HEK293 (cell line): ENCODE data around the gene KRTAP13-4.
A peak's percentile ranks its signal among the peaks of the same experiment; 100 is the strongest.

Experiments
- BCL11B ChIP-seq: fragments of 450-650 bp; formaldehyde crosslinking; IDR thresholded peaks from 2 replicates; pipeline ENCODE4 v1.5.1; 2016; ENCODE audit warnings: low read depth, missing biosample characterization, missing genetic modification characterization
- KLF1 ChIP-seq: fragments of 450-650 bp; formaldehyde crosslinking; IDR thresholded peaks from 2 replicates; pipeline ENCODE4 v1.5.1; 2016; ENCODE audit warnings: missing biosample characterization, missing genetic modification characterization
- SETDB1 ChIP-seq: IDR thresholded peaks from one replicate; pipeline ENCODE4 v1.6.1; 2017; ENCODE audit warnings: mild to moderate bottlenecking, low read length, moderate library complexity, mixed read lengths; ENCODE audit not compliant: insufficient read length
- TRIM28 ChIP-seq: IDR thresholded peaks from 2 replicates; pipeline ENCODE4 v1.6.1; 2011; ENCODE audit warnings: low read length, control low read depth, borderline replicate concordance
- ZBTB17 ChIP-seq: fragments of 450-650 bp; formaldehyde crosslinking; IDR thresholded peaks from 2 replicates; pipeline ENCODE4 v1.5.1; 2016; ENCODE audit warnings: missing biosample characterization, missing genetic modification characterization
- ZBTB7A ChIP-seq: fragments of 450-650 bp; formaldehyde crosslinking; IDR thresholded peaks from 2 replicates; pipeline ENCODE4 v1.5.1; 2016; ENCODE audit warnings: low read depth, missing biosample characterization, missing genetic modification characterization
- ZNF2 ChIP-seq: fragments of 450-650 bp; formaldehyde crosslinking; IDR thresholded peaks from 2 replicates; pipeline ENCODE4 v1.5.1; 2016; ENCODE audit warnings: missing biosample characterization, missing genetic modification characterization
- ZNF211 ChIP-seq: fragments of 450-650 bp; formaldehyde crosslinking; IDR thresholded peaks from 2 replicates; pipeline ENCODE4 v1.5.1; 2016; ENCODE audit warnings: low read depth, missing biosample characterization, missing genetic modification characterization
- ZNF366 ChIP-seq: fragments of 450-650 bp; formaldehyde crosslinking; conservative IDR thresholded peaks from 2 replicates; pipeline ENCODE4 v1.5.1; 2016; ENCODE audit warnings: missing biosample characterization, missing genetic modification characterization
- ZNF391 ChIP-seq: fragments of 450-650 bp; formaldehyde crosslinking; IDR thresholded peaks from 2 replicates; pipeline ENCODE4 v1.5.1; 2016; ENCODE audit warnings: low read depth, missing biosample characterization, missing genetic modification characterization, borderline replicate concordance
- ZNF394 ChIP-seq: fragments of 450-650 bp; formaldehyde crosslinking; IDR thresholded peaks from 2 replicates; pipeline ENCODE4 v1.5.1; 2016; ENCODE audit warnings: missing biosample characterization, missing genetic modification characterization, mild to moderate bottlenecking, moderate library complexity, borderline replicate concordance
- ZNF654 ChIP-seq: fragments of 450-650 bp; formaldehyde crosslinking; IDR thresholded peaks from 2 replicates; pipeline ENCODE4 v1.5.1; 2016; ENCODE audit warnings: low read depth, missing biosample characterization, missing genetic modification characterization
- TF ChIP-seq, protein P1 (sequence below): fragments of 450-650 bp; formaldehyde crosslinking; conservative IDR thresholded peaks from 2 replicates; pipeline ENCODE4 v1.5.1; 2016; ENCODE audit warnings: low read depth, missing biosample characterization, missing genetic modification characterization
- TF ChIP-seq, protein P2 (sequence below): fragments of 450-650 bp; formaldehyde crosslinking; IDR thresholded peaks from 2 replicates; pipeline ENCODE4 v1.5.1; 2016; ENCODE audit warnings: missing biosample characterization, missing genetic modification characterization
- TF ChIP-seq, protein P3 (sequence below): fragments of 450-650 bp; formaldehyde crosslinking; IDR thresholded peaks from 2 replicates; pipeline ENCODE4 v1.5.1; 2016; ENCODE audit warnings: missing biosample characterization, missing genetic modification characterization
- TF ChIP-seq, protein P4 (sequence below): fragments of 450-650 bp; formaldehyde crosslinking; IDR thresholded peaks from 2 replicates; pipeline ENCODE4 v1.5.1; 2016; ENCODE audit warnings: missing biosample characterization, missing genetic modification characterization
- TF ChIP-seq, protein P5 (sequence below): fragments of 450-650 bp; formaldehyde crosslinking; IDR thresholded peaks from 2 replicates; pipeline ENCODE4; 2016; ENCODE audit warnings: missing biosample characterization, missing genetic modification characterization
- TF ChIP-seq, protein P6 (sequence below): fragments of 450-650 bp; formaldehyde crosslinking; IDR thresholded peaks from 2 replicates; pipeline ENCODE4 v1.5.1; 2016; ENCODE audit warnings: missing biosample characterization, missing genetic modification characterization

The KRTAP13-4 gene

DNA sequence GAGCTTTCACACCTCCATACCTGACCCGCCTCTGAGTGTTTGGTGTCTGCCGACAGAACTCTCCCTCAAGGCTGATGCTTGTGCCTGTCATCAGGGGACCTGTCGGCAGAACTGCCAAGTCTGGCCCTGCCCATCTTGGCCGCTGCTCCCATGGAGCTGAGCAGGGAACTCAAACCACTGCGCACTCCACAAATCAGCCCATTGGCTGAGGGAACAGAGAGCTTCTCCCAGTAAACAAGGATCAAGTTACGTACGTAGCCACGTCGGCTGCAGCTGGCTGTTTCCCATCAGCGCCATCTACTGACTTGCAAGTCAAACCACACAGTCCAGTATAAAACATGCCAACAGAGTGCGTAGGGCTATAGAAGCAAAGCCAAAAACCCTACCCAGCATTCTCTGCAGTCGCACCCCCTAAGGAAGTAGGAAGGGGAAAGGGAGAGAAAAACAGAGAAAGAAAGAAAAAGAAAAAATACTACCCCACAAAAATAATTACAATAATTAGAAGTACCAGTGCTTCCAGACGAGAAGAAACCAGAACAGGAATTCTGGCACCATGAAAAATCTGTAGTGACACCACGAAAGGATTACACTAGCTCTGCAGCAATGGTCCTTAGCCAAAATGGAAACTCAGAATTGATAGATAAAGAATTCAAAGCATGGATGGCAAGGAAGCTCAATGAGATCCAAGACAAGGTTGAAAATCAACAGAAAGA is 21.1 kb upstream of the KRTAP13-4 start (continued):
- TF ChIP-seq, protein P1, sequence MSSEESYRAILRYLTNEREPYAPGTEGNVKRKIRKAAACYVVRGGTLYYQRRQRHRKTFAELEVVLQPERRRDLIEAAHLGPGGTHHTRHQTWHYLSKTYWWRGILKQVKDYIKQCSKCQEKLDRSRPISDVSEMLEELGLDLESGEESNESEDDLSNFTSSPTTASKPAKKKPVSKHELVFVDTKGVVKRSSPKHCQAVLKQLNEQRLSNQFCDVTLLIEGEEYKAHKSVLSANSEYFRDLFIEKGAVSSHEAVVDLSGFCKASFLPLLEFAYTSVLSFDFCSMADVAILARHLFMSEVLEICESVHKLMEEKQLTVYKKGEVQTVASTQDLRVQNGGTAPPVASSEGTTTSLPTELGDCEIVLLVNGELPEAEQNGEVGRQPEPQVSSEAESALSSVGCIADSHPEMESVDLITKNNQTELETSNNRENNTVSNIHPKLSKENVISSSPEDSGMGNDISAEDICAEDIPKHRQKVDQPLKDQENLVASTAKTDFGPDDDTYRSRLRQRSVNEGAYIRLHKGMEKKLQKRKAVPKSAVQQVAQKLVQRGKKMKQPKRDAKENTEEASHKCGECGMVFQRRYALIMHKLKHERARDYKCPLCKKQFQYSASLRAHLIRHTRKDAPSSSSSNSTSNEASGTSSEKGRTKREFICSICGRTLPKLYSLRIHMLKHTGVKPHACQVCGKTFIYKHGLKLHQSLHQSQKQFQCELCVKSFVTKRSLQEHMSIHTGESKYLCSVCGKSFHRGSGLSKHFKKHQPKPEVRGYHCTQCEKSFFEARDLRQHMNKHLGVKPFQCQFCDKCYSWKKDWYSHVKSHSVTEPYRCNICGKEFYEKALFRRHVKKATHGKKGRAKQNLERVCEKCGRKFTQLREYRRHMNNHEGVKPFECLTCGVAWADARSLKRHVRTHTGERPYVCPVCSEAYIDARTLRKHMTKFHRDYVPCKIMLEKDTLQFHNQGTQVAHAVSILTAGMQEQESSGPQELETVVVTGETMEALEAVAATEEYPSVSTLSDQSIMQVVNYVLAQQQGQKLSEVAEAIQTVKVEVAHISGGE (tag by site-specific recombination) = peak; percentile 36; the same call in 1 of the 2 replicates
- TF ChIP-seq ZBTB17 (tag by site-specific recombination) (peak; percentile 52; the same call in 1 of the 2 replicates), KLF1 (tag by site-specific recombination) (no peak), BCL11B (tag by site-specific recombination) (no peak), ZNF366 (no peak), ZNF394 (tag by site-specific recombination) (peak; percentile 65; the same call in 1 of the 2 replicates), ZBTB7A (no peak), ZNF654 (tag by site-specific recombination) (peak; percentile 83), TRIM28 (peak; percentile 80; the same call in 1 of the 2 replicates), ZNF211 (no peak), SETDB1 (no peak), ZNF391 (tag by site-specific recombination) (no peak), ZNF2 (0 out of 2 replicates have a peak, but pooled peaks have one; percentile 28)
- TF ChIP-seq, protein P2, sequence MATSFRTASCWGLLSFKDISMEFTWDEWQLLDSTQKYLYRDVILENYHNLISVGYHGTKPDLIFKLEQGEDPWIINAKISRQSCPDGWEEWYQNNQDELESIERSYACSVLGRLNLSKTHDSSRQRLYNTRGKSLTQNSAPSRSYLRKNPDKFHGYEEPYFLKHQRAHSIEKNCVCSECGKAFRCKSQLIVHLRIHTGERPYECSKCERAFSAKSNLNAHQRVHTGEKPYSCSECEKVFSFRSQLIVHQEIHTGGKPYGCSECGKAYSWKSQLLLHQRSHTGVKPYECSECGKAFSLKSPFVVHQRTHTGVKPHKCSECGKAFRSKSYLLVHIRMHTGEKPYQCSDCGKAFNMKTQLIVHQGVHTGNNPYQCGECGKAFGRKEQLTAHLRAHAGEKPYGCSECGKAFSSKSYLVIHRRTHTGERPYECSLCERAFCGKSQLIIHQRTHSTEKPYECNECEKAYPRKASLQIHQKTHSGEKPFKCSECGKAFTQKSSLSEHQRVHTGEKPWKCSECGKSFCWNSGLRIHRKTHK (tag by site-specific recombination) = no peak
- TF ChIP-seq, protein P3, sequence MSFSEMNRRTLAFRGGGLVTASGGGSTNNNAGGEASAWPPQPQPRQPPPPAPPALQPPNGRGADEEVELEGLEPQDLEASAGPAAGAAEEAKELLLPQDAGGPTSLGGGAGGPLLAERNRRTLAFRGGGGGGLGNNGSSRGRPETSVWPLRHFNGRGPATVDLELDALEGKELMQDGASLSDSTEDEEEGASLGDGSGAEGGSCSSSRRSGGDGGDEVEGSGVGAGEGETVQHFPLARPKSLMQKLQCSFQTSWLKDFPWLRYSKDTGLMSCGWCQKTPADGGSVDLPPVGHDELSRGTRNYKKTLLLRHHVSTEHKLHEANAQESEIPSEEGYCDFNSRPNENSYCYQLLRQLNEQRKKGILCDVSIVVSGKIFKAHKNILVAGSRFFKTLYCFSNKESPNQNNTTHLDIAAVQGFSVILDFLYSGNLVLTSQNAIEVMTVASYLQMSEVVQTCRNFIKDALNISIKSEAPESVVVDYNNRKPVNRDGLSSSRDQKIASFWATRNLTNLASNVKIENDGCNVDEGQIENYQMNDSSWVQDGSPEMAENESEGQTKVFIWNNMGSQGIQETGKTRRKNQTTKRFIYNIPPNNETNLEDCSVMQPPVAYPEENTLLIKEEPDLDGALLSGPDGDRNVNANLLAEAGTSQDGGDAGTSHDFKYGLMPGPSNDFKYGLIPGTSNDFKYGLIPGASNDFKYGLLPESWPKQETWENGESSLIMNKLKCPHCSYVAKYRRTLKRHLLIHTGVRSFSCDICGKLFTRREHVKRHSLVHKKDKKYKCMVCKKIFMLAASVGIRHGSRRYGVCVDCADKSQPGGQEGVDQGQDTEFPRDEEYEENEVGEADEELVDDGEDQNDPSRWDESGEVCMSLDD (tag by site-specific recombination) = no peak
- TF ChIP-seq, protein P4, sequence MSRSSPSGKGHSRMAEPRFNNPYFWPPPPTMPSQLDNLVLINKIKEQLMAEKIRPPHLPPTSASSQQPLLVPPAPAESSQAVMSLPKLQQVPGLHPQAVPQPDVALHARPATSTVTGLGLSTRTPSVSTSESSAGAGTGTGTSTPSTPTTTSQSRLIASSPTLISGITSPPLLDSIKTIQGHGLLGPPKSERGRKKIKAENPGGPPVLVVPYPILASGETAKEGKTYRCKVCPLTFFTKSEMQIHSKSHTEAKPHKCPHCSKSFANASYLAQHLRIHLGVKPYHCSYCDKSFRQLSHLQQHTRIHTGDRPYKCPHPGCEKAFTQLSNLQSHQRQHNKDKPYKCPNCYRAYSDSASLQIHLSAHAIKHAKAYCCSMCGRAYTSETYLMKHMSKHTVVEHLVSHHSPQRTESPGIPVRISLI (tag by site-specific recombination) = no peak
- TF ChIP-seq, protein P5, sequence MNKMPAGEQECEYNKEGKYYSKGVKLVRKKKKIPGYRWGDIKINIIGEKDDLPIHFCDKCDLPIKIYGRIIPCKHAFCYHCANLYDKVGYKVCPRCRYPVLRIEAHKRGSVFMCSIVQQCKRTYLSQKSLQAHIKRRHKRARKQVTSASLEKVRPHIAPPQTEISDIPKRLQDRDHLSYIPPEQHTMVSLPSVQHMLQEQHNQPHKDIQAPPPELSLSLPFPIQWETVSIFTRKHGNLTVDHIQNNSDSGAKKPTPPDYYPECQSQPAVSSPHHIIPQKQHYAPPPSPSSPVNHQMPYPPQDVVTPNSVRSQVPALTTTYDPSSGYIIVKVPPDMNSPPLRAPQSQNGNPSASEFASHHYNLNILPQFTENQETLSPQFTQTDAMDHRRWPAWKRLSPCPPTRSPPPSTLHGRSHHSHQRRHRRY (tag by site-specific recombination) = no peak
- TF ChIP-seq, protein P6, sequence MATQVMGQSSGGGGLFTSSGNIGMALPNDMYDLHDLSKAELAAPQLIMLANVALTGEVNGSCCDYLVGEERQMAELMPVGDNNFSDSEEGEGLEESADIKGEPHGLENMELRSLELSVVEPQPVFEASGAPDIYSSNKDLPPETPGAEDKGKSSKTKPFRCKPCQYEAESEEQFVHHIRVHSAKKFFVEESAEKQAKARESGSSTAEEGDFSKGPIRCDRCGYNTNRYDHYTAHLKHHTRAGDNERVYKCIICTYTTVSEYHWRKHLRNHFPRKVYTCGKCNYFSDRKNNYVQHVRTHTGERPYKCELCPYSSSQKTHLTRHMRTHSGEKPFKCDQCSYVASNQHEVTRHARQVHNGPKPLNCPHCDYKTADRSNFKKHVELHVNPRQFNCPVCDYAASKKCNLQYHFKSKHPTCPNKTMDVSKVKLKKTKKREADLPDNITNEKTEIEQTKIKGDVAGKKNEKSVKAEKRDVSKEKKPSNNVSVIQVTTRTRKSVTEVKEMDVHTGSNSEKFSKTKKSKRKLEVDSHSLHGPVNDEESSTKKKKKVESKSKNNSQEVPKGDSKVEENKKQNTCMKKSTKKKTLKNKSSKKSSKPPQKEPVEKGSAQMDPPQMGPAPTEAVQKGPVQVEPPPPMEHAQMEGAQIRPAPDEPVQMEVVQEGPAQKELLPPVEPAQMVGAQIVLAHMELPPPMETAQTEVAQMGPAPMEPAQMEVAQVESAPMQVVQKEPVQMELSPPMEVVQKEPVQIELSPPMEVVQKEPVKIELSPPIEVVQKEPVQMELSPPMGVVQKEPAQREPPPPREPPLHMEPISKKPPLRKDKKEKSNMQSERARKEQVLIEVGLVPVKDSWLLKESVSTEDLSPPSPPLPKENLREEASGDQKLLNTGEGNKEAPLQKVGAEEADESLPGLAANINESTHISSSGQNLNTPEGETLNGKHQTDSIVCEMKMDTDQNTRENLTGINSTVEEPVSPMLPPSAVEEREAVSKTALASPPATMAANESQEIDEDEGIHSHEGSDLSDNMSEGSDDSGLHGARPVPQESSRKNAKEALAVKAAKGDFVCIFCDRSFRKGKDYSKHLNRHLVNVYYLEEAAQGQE (tag by site-specific recombination) = no peak
